HL-60 (cell line): ENCODE data around the gene PTCD1.
"Not testable (repeated sequence)": the region's sequence is repeated elsewhere in the genome, so short reads cannot be mapped to it uniquely, and the experiment has no call there.

Source experiments
- CTCF ChIP-seq: IDR thresholded peaks from one replicate; pipeline ENCODE4 v1.5.1; 2011; ENCODE audit warnings: low read length, control low read depth, inconsistent platforms; ENCODE audit not compliant: insufficient read depth
- POLR2AphosphoS5 ChIP-seq: IDR thresholded peaks from 2 replicates; pipeline ENCODE4 v1.6.1; 2012; ENCODE audit warnings: low read depth

- not testable (repeated sequence) for TF ChIP-seq CTCF, POLR2AphosphoS5
These were observed 58.9 kb downstream of the PTCD1 start for GRCh38 chr7:99379693-99380031.
